ENCODE results near the gene TUB.

The TUB gene

GRCh38 chr11:8107642-8108041 is 26.6 kb downstream of the TUB start:
- no peak for DNase-seq (ENCODE audit: low spot score)

- DNase-seq (ENCODE audit: low spot score): no peak
These were observed 27.4 kb downstream of the TUB start for GRCh38 chr11:8108421-8108820.

GRCh38 chr11:8109675-8110074 is 28.7 kb downstream of the TUB start:
- DNase-seq (ENCODE audit: low spot score): no peak

- DNase-seq (ENCODE audit: low spot score): no peak
These were observed 29.4 kb downstream of the TUB start for GRCh38 chr11:8110396-8110795.

GRCh38 chr11:8111636-8112035 is 30.6 kb downstream of the TUB start:
- peak; percentile 34 for DNase-seq (ENCODE audit: low spot score)

GRCh38 chr11:8122173-8122764 is 41.3 kb downstream of the TUB start:
- DNase-seq (ENCODE audit: low spot score): no peak

- DNase-seq (ENCODE audit: low spot score): no peak
These were observed 45.8 kb downstream of the TUB start for GRCh38 chr11:8126649-8127289.

- no peak for DNase-seq (ENCODE audit: low spot score)
These were observed 46.4 kb downstream of the TUB start for GRCh38 chr11:8127447-8127846.

GRCh38 chr11:8138526-8138925 is 57.5 kb downstream of the TUB start:
- no peak for DNase-seq (ENCODE audit: low spot score)

- no peak for DNase-seq (ENCODE audit: low spot score)
These were observed 68.7 kb downstream of the TUB start for GRCh38 chr11:8149726-8150125.
